Epithelial cell of esophagus (primary cell): ENCODE data around the gene CD3D.

Experiments
- DNase-seq: peaks from one replicate; pipeline ENCODE4 v3.0.0; 2010; ENCODE audit warnings: low read depth
- H3K4me3 ChIP-seq: 2 replicates; pipeline ENCODE4 v1.5.1; 2011; ENCODE audit warnings: mild to moderate bottlenecking, low read length, control low read depth
- CTCF ChIP-seq: IDR thresholded peaks from 2 replicates; pipeline ENCODE4 v1.5.1; 2011; ENCODE audit warnings: low read depth, mild to moderate bottlenecking, low read length, control low read depth, inconsistent platforms; ENCODE audit not compliant: insufficient read depth; ENCODE audit errors: missing control alignments

The CD3D gene

GRCh38 chr11:118342503-118343161 is at the start of gene CD3D:
TSS of gene CD3D (minus strand) at chr11:118342705. CDS start at chr11:118342607, 98 bp downstream.
- DNase-seq, result no peak
- TF ChIP-seq CTCF, result no peak
- H3K4me3 ChIP-seq, result no peak within 1 kb of the TSS

DNA sequence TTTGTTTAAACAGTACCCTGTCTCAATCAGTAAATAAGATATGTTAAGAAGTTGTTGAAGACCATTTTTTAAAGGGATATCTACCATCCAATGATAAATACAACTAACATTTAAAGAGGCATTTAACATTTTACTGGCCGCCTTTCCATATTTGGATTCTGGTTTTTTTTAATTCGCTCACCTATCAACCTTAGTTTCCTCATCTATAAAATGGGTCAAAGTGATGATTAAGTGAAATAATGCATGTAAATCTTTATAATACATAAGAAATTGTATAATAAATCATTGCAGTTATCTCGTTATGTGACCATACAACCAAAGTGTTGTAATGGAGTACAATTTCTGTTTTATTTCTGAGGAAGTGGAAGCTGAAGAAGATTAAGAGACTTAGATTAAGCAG is 41.2 kb upstream of the CD3D start:
- DNase-seq, result no peak
- no peak for TF ChIP-seq CTCF
- H3K4me3 ChIP-seq, result no peak overlapping the region

DNA sequence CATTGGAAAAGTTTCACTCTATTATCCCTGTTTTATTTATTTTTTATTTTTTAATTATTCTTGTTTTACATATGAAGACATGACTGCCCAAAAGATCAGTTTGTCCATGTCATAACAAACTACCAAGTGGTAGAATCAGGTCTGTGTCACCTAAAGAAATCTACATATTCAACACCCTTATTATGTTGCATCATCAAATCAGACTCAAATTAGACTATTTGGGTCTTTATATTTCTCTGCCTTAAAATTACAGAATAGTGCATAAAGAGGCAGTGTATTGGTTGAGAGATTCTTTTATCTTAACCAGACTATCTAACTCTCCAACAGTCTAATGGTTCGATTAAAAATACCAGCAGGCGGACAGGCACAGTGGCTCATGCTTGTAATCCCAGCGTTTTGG is 40.4 kb upstream of the CD3D start:
- DNase-seq, result no peak
- TF ChIP-seq CTCF, result no peak
- H3K4me3 ChIP-seq, result no peak overlapping the region

DNA sequence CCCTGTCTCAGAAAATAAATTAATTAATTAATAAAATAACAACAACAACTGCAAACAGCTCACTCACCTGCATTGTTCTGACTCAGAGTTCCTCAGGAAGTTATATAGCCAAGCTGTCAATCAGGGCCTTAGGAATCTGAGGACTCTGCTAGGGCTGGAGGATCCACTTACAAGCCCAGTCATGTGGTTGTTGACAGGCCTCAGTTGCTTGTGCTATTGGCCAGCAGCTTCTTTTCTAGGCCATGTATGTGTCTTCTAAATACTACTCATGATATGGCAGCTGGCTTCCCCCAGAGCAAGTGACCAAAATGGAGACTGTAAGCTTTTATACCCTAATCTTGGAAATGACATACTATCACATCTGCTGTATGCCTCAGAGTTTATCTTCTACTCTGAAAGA is 38.1 kb upstream of the CD3D start:
- H3K4me3 ChIP-seq, result no peak overlapping the region
- peak; percentile 94 for DNase-seq
- TF ChIP-seq CTCF, result no peak

- DNase-seq, result no peak
- no peak overlapping the region for H3K4me3 ChIP-seq
- no peak for TF ChIP-seq CTCF
These were observed 37.0 kb upstream of the CD3D start for GRCh38 chr11:118379497-118379896.

GRCh38 chr11:118375978-118376377 is 33.5 kb upstream of the CD3D start:
- no peak overlapping the region for H3K4me3 ChIP-seq
- TF ChIP-seq CTCF, result no peak
- DNase-seq, result no peak

- no peak for TF ChIP-seq CTCF
- no peak overlapping the region for H3K4me3 ChIP-seq
- DNase-seq, result no peak
These were observed 32.2 kb upstream of the CD3D start for GRCh38 chr11:118374729-118375128.
